Spleen (tissue), 7 donors: ENCODE results near the gene NFE2L1.
"Not testable (repeated sequence)": the region's sequence is repeated elsewhere in the genome, so short reads cannot be mapped to it uniquely, and the experiment has no call there.

Experiments used
- CTCF ChIP-seq, 11 experiments: fragments of 200-600 bp in 7 of 11; fragments of 450-650 bp in 4 of 11; sonication (generic) in 4 of 11; IDR thresholded peaks in 8 of 11; conservative IDR thresholded peaks in 3 of 11; 1 replicate in 7 of 11; 2 replicates in 4 of 11; pipeline versions ENCODE4 v1.4.0 to v1.8.0; 2016 to 2021; ENCODE audit warnings: antibody characterized with exemption in 11 of 11, inconsistent platforms in 4 of 11, mild to moderate bottlenecking in 1 of 11
- POLR2AphosphoS5 ChIP-seq, 3 donors: sonication (generic); formaldehyde crosslinking; IDR thresholded peaks; one replicate each; pipeline ENCODE4 v1.5.1; 2017; ENCODE audit warnings: antibody characterized with exemption in 3 of 3
- donor health status: DM: no; HTN: no; CAD: no; lungs with moderate emphysema.
- donor health status: DM: no; HTN: no; CAD: no.
- donor health status: DM: no; HTN: no; CAD: no.

GRCh38 chr17:48072811-48073210 lies 24.7 kb downstream of the NFE2L1 start:
- not testable (repeated sequence) for TF ChIP-seq CTCF (IDR thresholded peaks at IDR 0.05 in 8 of 11, conservative IDR thresholded peaks at IDR 0.05 in 3 of 11); POLR2AphosphoS5 (IDR thresholded peaks at IDR 0.05)
